Large intestine (tissue), 3 donors: ENCODE measurements around the gene TTYH3. TPM values are rescaled to one million over a fixed set of nuclear protein-coding genes. Genes with fewer than 3 reads are reported as not detected.
A peak's percentile ranks its signal among the peaks of the same experiment; 100 is the strongest.
"Not testable (repeated sequence)": the region's sequence is repeated elsewhere in the genome, so short reads cannot be mapped to it uniquely, and the experiment has no call there.

Experiments
- DNase-seq, 2 donors: peaks; one replicate each; pipeline versions ENCODE4 v3.0.0 to v3.0.0-alpha.2; 2013
- H3K27ac ChIP-seq: one replicate; pipeline ENCODE4 v1.5.1; 2013; ENCODE audit warnings: low read length
- H3K27me3 ChIP-seq: 2 replicates; pipeline ENCODE4 v1.6.1; 2013; ENCODE audit warnings: low read length; ENCODE audit not compliant: control insufficient read depth, insufficient read depth
- H3K36me3 ChIP-seq: 2 replicates; pipeline ENCODE4 v1.6.1; 2013; ENCODE audit warnings: low read length; ENCODE audit not compliant: control insufficient read depth, insufficient read depth
- H3K4me1 ChIP-seq: one replicate; pipeline ENCODE4 v1.6.1; 2013; ENCODE audit warnings: low read length; ENCODE audit not compliant: control insufficient read depth, insufficient read depth
- H3K4me3 ChIP-seq: one replicate; pipeline ENCODE4 v1.5.1; 2013; ENCODE audit warnings: low read length
- H3K9me3 ChIP-seq: one replicate; pipeline ENCODE4 v1.6.1; 2013; ENCODE audit warnings: mild to moderate bottlenecking, low read depth, low read length, moderate library complexity; ENCODE audit not compliant: control insufficient read depth
- WGBS: methylation state at CpG from one replicate; pipeline ENCODE4 v1.1.5; 2013; ENCODE audit warnings: low lambda C conversion rate; ENCODE audit not compliant: insufficient coverage; 5-methylcytosine and 5-hydroxymethylcytosine counted together
- polyA plus RNA-seq: library from polyadenylated mRNA; unstranded; fragments of 120-200 nt; gene quantifications from one replicate; pipeline ENCODE4 v1.2.1, GENCODE V29; 2013

The TTYH3 gene
- polyA plus RNA-seq, 1 donor = 152 TPM

DNA sequence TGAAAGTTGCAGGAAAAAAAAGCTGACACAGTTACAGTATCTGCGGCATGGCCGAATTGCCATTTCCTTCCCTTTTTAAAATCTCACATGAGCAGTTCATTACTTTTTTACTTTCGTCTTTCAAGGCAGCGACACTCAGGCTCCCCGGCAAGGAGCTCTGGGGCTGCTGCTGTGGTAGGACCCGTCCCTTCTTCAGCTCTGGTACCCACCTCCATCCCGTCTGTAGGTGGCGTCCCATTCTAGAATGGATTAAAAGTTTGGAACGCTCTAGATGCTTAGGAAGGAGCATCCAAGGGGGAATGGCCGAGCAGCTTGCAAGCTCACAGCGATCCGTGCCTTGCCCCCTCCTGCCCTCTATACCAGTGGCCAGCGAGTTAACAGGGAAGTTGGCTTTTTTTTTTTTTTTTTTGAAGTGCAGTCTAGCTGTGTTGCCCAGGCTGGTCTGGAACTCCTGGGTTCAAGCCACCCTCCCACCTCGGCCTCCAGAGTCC is 22.8 kb upstream of the TTYH3 start:
- Histone ChIP-seq H3K4me3 (no peak overlapping the region), H3K4me1 (peaks cover 26% of the 10 kb centered on the region), H3K36me3 (peaks cover 20% of the 10 kb centered on the region), H3K27ac (no peak overlapping the region), H3K27me3 (no peaks in the 10 kb centered on the region), H3K9me3 (no peaks in the 10 kb centered on the region)
- DNase-seq = peak in 1 of 2 donors; percentile 39
- 53% methylated on average over 2 of the region's 14 CpGs for WGBS

DNA sequence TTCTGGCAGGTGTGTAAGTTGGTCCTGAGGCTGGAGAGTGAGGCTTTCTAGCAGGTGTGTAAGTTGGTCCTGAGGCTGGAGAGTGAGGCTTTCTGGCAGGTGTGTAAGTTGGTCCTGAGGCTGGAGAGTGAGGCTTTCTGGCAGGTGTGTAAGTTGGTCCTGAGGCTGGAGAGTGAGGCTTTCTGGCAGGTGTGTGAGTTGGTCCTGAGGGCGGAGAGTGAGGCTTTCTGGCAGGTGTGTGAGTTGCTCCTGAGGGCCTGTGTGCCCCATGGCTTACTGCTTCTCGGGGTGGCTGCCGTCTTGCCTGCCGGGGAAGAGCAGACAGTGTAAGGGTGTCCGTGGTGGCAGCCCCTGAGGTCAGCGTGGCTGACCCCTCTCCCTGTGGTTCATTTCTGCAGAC is 22.1 kb upstream of the TTYH3 start:
- DNase-seq, H3K9me3 ChIP-seq, H3K27me3 ChIP-seq, H3K27ac ChIP-seq, H3K4me3 ChIP-seq: not testable (repeated sequence)
- Histone ChIP-seq H3K4me1 (peaks cover 32% of the 10 kb centered on the region), H3K36me3 (peaks cover 20% of the 10 kb centered on the region)
- no CpG with 5 or more reads among the region's 6 CpGs for WGBS

DNA sequence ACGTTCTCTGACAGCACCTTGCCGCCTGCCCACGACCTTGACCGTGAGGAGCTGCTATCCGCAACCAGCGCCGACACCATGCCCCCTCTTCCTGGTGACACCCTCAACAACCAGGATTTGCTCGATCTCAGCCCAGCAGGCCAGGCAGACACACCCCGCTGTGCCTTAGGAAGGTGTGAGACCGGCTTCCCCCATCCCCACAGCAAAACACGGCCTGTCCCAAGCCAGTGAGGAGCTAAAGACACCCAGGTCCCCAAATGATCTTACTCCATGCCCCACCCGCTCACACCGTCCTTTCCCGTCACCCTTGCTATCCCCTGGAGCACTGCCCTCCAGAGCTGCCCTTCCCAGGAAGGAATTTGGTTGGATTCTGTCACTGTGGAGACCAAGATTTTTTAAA is 21.3 kb upstream of the TTYH3 start:
- peaks cover 22% of the 10 kb centered on the region for H3K36me3 ChIP-seq
- peaks cover 35% of the 10 kb centered on the region for H3K4me1 ChIP-seq
- DNase-seq = no peak
- WGBS = no CpG with 5 or more reads among the region's 14 CpGs
- no peak overlapping the region for H3K27ac ChIP-seq
- no peaks in the 10 kb centered on the region for H3K27me3 ChIP-seq
- no peak overlapping the region for H3K4me3 ChIP-seq
- H3K9me3 ChIP-seq = no peaks in the 10 kb centered on the region

DNA sequence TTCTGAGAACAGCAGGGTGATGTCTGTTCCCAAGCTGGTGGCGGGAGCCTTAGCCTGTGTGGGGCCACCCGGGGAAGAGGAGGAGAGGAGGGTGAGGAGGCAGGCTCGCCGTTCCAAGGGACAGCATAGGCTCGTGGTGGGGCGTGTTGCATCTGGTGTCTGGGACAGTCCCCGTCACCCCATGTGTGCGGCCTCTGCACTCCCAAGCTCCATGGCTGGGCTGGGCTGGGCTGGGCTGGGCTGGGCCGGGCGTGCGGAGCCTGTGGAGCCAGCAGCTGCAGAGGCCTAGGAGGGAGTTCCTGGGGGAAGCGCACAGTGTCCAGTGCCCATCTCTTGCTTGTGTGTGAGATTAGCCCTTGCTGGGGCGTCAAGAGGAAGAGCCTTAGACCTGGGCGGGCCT is 20.9 kb upstream of the TTYH3 start:
- Histone ChIP-seq H3K27ac (no peak overlapping the region), H3K9me3 (no peaks in the 10 kb centered on the region), H3K27me3 (no peaks in the 10 kb centered on the region), H3K4me3 (no peak overlapping the region), H3K4me1 (peaks cover 35% of the 10 kb centered on the region), H3K36me3 (peaks cover 19% of the 10 kb centered on the region)
- no peak for DNase-seq
- no CpG with 5 or more reads among the region's 14 CpGs for WGBS

DNA sequence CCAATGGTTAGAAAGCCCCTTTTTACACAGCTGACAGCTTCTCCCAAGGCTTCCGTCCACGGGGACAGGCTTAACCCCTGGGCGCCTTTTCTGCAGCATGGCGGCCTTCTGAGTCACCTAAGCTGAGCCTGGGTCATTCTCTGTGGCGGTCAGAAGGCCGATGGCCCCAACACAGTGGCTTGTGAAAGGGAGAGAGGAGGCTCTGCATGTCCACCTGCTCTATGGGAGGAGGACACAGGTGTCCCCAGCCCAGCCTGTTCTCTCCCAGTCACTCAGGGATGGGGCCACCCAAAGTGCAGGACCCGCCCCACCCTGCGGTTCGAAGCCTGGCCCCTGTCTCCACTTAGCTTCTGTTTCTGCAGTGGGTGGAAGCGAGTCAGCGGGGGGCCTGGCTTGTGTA is 20.4 kb upstream of the TTYH3 start:
- no peak for DNase-seq
- H3K36me3 ChIP-seq = peaks cover 16% of the 10 kb centered on the region
- no peaks in the 10 kb centered on the region for H3K27me3 ChIP-seq
- H3K9me3 ChIP-seq = no peaks in the 10 kb centered on the region
- H3K27ac ChIP-seq = no peak overlapping the region
- WGBS = no CpG with 5 or more reads among the region's 11 CpGs
- peaks cover 37% of the 10 kb centered on the region for H3K4me1 ChIP-seq
- no peak overlapping the region for H3K4me3 ChIP-seq

DNA sequence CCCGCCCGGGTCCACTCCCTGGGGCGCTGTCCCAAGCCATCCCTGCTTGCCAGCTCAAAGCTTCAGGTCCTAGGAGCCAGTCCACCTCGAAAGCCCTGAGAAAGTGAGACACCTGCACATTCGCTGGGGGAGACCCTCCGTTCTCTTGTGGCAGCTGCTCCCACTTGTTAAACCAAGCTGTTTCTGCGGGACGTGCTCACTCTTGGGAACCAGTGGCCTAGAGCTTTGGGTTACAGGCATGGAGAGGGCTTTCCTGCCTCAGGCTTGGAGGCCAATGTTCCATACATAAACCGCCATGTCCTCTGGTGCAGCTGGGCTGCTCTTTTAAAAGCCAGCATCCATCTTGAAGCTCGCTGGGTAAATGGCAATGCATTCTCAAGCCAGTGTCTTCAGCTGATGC is 19.9 kb upstream of the TTYH3 start:
- no peak overlapping the region for H3K4me3 ChIP-seq
- no peaks in the 10 kb centered on the region for H3K9me3 ChIP-seq
- no peak for DNase-seq
- H3K27ac ChIP-seq = no peak overlapping the region
- peaks cover 16% of the 10 kb centered on the region for H3K36me3 ChIP-seq
- no CpG with 5 or more reads among the region's 10 CpGs for WGBS
- peaks cover 43% of the 10 kb centered on the region for H3K4me1 ChIP-seq
- H3K27me3 ChIP-seq = no peaks in the 10 kb centered on the region

DNA sequence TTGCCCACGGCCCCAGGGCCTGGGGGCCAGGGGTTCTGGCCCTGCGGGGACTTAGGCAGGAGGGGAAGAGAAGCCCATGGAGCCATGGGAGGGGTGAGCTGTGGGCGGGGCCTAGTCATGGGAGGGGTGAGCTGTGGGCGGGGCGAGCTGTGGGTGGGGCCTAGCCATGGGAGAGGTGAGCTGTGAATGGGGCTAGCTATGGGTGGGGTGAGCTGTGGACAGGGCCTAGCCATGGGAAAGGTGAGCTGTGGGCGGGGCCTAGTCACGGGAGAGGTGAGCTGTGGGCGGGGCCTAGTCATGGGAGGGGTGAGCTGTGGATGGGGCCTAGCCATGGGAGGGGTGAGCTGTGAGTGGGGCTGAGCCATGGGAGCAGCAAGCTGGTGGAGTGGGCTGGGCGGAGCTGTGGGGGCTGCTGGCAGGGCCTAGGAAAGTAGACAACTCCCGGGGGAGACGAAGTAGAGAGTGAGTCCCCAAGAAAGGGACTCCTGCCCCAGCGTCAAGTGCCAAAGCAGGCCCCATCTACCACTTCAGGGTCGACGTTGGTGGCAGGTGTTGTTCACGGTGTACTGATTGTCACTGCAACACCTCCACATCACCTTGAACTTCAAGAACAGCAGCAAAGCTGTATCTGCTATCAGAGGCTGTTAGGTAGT is 19.2 kb upstream of the TTYH3 start:
- no peak overlapping the region for H3K4me3 ChIP-seq

DNA sequence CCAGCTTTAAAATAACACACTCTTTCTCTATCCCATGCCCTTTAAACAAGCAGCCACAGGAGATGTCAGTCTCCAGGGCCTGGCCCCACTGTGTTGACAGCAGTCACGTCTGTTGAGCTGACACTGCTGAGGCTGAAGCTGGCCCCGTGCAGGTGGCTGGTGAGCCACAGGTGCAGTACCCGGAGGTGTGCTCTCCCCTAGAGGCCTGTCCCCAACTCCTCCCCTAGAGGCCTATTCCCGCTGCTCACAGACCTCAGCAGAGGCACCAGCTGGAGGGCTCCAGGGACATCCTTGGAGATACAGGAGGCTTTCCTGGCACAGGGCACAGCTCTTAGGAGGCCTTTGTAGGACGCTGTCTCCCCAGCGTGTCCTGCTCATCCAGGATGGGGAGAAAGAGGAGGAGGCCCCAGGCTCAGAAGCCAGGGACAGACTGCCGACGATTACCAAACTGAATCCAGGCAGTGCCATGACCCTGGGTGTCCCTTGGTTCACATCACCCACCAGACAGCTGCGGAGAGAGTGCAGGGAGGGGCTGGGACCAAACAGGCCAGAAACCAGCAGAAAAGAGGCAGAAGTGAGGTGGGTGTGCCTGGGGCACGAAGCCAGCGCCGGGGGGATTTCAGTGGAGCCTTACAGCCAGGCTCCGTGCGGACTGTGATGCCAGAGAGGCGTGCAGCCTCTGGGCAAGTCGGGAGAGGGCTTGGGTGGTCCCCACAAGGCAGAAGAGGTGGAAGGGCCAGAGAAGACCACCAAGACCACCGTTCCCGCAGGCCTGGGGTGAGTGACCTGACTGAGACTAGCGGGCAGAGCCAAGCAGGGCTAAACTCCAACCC is 18.5 kb upstream of the TTYH3 start:
- peak in 1 of 2 donors; percentile 70 for DNase-seq
- H3K27me3 ChIP-seq = no peaks in the 10 kb centered on the region
- no peak overlapping the region for H3K4me3 ChIP-seq
- no peaks in the 10 kb centered on the region for H3K9me3 ChIP-seq
- peaks cover 9% of the 10 kb centered on the region for H3K36me3 ChIP-seq
- WGBS = no CpG with 5 or more reads among the region's 19 CpGs
- peak overlapping the region; percentile 77 for H3K27ac ChIP-seq
- peaks cover 57% of the 10 kb centered on the region for H3K4me1 ChIP-seq

More for the DNA sequence above, 19.2 kb upstream of the TTYH3 start:
- Histone ChIP-seq H3K4me1 (peaks cover 49% of the 10 kb centered on the region), H3K9me3 (no peaks in the 10 kb centered on the region), H3K36me3 (peaks cover 10% of the 10 kb centered on the region), H3K27ac (peak overlapping the region; percentile 77), H3K27me3 (no peaks in the 10 kb centered on the region)
- WGBS = no CpG with 5 or more reads among the region's 15 CpGs
- DNase-seq = peak in 1 of 2 donors; percentile 82

DNA sequence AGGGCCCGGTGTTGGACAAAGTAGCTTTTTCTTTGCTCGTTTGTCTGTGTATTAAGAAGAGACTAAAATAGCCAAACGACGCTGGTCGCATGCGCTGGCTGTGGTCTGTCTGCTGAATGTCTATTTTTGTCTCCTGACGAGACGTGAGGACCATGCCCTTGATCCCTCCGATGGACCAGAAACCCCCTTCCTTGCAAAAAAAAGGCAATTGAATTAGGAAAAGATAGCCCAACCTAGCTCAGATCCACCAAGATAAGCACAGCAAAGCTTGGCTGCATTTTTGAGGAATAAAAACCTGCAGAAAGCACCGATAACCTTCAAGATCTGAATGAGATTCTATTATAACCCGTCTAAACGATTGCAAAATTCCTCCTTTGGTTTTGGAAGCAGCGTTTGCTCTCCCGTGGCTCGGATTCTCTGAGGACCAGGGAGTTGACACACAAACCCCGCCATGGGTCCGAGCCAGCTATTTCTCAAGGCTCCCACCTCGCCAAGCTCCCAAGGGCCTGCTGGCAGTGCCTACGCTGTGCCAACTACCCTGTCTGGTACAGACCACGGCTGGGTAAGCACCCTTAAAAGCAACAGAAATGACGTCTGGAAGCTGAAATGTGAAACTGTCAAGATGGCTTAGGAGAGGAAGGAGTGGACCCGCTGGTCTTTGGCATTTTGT is 17.7 kb upstream of the TTYH3 start:
- Histone ChIP-seq H3K9me3 (no peaks in the 10 kb centered on the region), H3K4me1 (peaks cover 64% of the 10 kb centered on the region), H3K4me3 (no peak overlapping the region), H3K27me3 (no peaks in the 10 kb centered on the region), H3K36me3 (peaks cover 9% of the 10 kb centered on the region), H3K27ac (no peak overlapping the region)
- no CpG with 5 or more reads among the region's 22 CpGs for WGBS
- DNase-seq = no peak

DNA sequence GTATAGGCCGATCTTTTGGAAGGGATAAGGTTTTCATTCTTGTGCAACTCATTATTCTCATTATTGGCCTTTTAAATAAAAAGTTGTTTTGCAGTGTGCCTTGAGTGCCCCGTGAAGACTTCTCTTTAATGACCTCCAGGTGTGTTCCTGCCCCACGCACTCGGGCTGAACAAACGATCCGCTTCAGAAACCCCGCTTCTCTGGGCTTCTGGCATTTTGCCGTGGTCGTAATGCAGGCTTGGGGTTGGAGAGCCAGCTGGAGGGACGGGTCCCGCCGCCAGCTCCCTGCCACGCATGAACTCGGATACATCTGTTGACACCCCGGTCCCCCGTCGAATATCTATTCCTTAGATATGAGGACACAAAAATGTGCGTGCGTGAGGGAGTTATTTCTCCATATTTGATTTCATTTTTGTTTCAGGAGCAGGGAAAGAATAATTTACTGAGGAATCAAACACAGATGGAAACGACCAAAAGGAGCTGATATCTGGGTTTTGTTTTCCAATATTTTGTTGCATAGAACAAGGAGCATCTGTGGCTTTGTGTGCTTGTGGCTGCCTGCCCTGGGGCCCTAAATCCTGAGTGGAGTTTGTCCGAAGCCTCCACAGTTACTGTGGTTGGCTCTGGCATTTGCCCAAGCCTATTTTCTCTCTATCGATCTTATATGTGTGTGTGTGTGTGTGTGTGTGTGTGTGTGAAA is 17.0 kb upstream of the TTYH3 start:
- Histone ChIP-seq H3K9me3 (no peaks in the 10 kb centered on the region), H3K4me1 (peaks cover 65% of the 10 kb centered on the region), H3K27ac (no peak overlapping the region), H3K27me3 (no peaks in the 10 kb centered on the region), H3K36me3 (peaks cover 9% of the 10 kb centered on the region), H3K4me3 (no peak overlapping the region)
- DNase-seq = no peak
- WGBS = no CpG with 5 or more reads among the region's 22 CpGs
